HCT116 (cell line): Measurements from ENCODE around the gene ESX1. TPM values are rescaled to one million over a fixed set of nuclear protein-coding genes. Genes with fewer than 3 reads are reported as not detected.

ENCODE experiments used
- ATAC-seq: fragments of 200-7000 bp; cut with Tn5 transposase; 2 replicates; pipeline ENCODE4 v1.9.1; 2020; ENCODE audit warnings: mild to moderate bottlenecking, moderate library complexity
- BruUV-seq: library from RNA; stranded (reverse); fragments of 400-500 nt; replicated peaks from 2 replicates; lab custom pipeline; 2021; lab: Mats Ljungman, UMichigan
- CTCF ChIA-PET: fragments of 300-600 bp; sonication (Branson Sonifier 250); formaldehyde crosslinking; loops from one replicate; lab custom pipeline; 2021; ENCODE audit warnings: antibody characterized with exemption; lab: Charles Lee
- POLR2A ChIA-PET: fragments of 300-600, 350-600 bp; sonication (Branson Sonifier 250); formaldehyde crosslinking; loops from one replicate; lab custom pipeline; 2021; ENCODE audit warnings: antibody characterized with exemption; lab: Charles Lee
- RAD21 ChIA-PET, 2 experiments: fragments of 300-600 bp; sonication (Branson Sonifier 250); formaldehyde crosslinking; loops; one replicate each; lab custom pipeline; 2023; ENCODE audit warnings: low total read pairs in 2 of 2; ENCODE audit not compliant: uncharacterized antibody in 2 of 2, unreplicated experiment in 2 of 2, low non-redundant PET in 1 of 2; lab: Charles Lee
- DNase-seq: peaks from one replicate; pipeline ENCODE4 v3.0.0-alpha.2; 2010; ENCODE audit warnings: low read depth, low spot score
- H2AFZ ChIP-seq: fragments of 200-600 bp; shearing (Covaris generic), sonication (generic); 2 replicates; pipeline ENCODE4 v1.6.1; 2017; ENCODE audit warnings: low read depth, mixed run types, mixed read lengths, antibody characterized with exemption, low read length; ENCODE audit not compliant: poor library complexity, severe bottlenecking
- H3K27ac ChIP-seq: 2 replicates; pipeline ENCODE4 v1.5.1; 2012; ENCODE audit warnings: low read depth, low read length
- H3K27me3 ChIP-seq: fragments of 200-600 bp; sonication (generic); 2 replicates; pipeline ENCODE4 v1.6.1; 2016; ENCODE audit warnings: mixed run types, low read length, mixed read lengths; ENCODE audit not compliant: insufficient read depth
- H3K36me3 ChIP-seq, 2 experiments: fragments of 200-500 bp in 1 of 2; fragments of 200-600 bp in 1 of 2; sonication (Bioruptor generic) in 1 of 2; sonication (generic) in 1 of 2; 2 replicates each; pipeline versions ENCODE4 v1.5.1 to v1.6.1; 2014 to 2016; ENCODE audit warnings: low read length in 2 of 2, inconsistent platforms in 1 of 2, mixed read lengths in 1 of 2, mixed run types in 1 of 2; ENCODE audit not compliant: insufficient read depth in 2 of 2, control insufficient read depth in 1 of 2
- H3K4me1 ChIP-seq, 2 experiments: fragments of 200-600 bp in 1 of 2; sonication (generic) in 1 of 2; 2 replicates each; pipeline versions ENCODE4 v1.5.1 to v1.6.1; 2012 to 2017; ENCODE audit warnings: low read length in 2 of 2, inconsistent platforms in 1 of 2, mild to moderate bottlenecking in 1 of 2, mixed read lengths in 1 of 2, mixed run types in 1 of 2, moderate library complexity in 1 of 2; ENCODE audit not compliant: insufficient read depth in 2 of 2, control insufficient read depth in 1 of 2
- H3K4me2 ChIP-seq: fragments of 200-600 bp; sonication (generic); 2 replicates; pipeline ENCODE4 v1.6.1; 2017; ENCODE audit warnings: mixed run types, low read length, mixed read lengths
- H3K4me3 ChIP-seq, 2 experiments: fragments of 200-600 bp in 1 of 2; sonication (generic) in 1 of 2; replicated peaks in 1 of 2; 2 replicates each; pipeline ENCODE4 v1.5.1; 2011 to 2016; ENCODE audit warnings: low read length in 2 of 2, control low read depth in 1 of 2, low read depth in 1 of 2, mild to moderate bottlenecking in 1 of 2, mixed read lengths in 1 of 2, mixed run types in 1 of 2
- H3K79me2 ChIP-seq: fragments of 200-600 bp; sonication (generic); 2 replicates; pipeline ENCODE4 v1.6.1; 2017; ENCODE audit warnings: mild to moderate bottlenecking, mixed run types, low read length, moderate library complexity, mixed read lengths; ENCODE audit not compliant: insufficient read depth
- H3K9ac ChIP-seq: fragments of 200-600 bp; sonication (generic); 2 replicates; pipeline ENCODE4 v1.6.1; 2016; ENCODE audit warnings: low read length, mixed read lengths
- H3K9me2 ChIP-seq: fragments of 200-600 bp; sonication (generic), shearing (Covaris generic); 2 replicates; pipeline ENCODE4 v1.6.1; 2017; ENCODE audit warnings: mixed run types, mild to moderate bottlenecking, moderate library complexity; ENCODE audit not compliant: insufficient read depth
- H3K9me3 ChIP-seq, 2 experiments: fragments of 200-500 bp in 1 of 2; fragments of 200-600 bp in 1 of 2; sonication (Bioruptor generic) in 1 of 2; sonication (generic) in 1 of 2; 2 replicates each; pipeline ENCODE4 v1.6.1; 2014 to 2017; ENCODE audit warnings: low read length in 2 of 2, mixed read lengths in 2 of 2, inconsistent platforms in 1 of 2, low read depth in 1 of 2, mild to moderate bottlenecking in 1 of 2, mixed run types in 1 of 2, moderate library complexity in 1 of 2; ENCODE audit not compliant: control insufficient read depth in 1 of 2, insufficient read depth in 1 of 2
- H4K20me1 ChIP-seq: fragments of 200-600 bp; sonication (generic), shearing (Covaris generic); 2 replicates; pipeline ENCODE4 v1.6.1; 2017; ENCODE audit warnings: mixed run types, mild to moderate bottlenecking, moderate library complexity; ENCODE audit not compliant: insufficient read depth
- CBX3 ChIP-seq: IDR thresholded peaks from 2 replicates; pipeline ENCODE4 v1.6.1; 2012; ENCODE audit warnings: low read depth
- CEBPB ChIP-seq: IDR thresholded peaks from 2 replicates; pipeline ENCODE4 v1.6.1; 2012; ENCODE audit warnings: low read depth
- EGR1 ChIP-seq: IDR thresholded peaks from 2 replicates; pipeline ENCODE4 v1.6.1; 2012; ENCODE audit warnings: low read depth
- ELF1 ChIP-seq: IDR thresholded peaks from 2 replicates; pipeline ENCODE4 v1.6.1; 2012; ENCODE audit warnings: low read depth, borderline replicate concordance
- EZH2 ChIP-seq: fragments of 200-600 bp; sonication (generic); IDR thresholded peaks from 2 replicates; pipeline ENCODE4 v1.6.1; 2017; ENCODE audit warnings: antibody characterized with exemption, mixed run types
- EZH2phosphoT487 ChIP-seq: fragments of 200-600 bp; IDR thresholded peaks from 2 replicates; pipeline ENCODE4 v1.6.1; 2018; ENCODE audit warnings: antibody characterized with exemption, borderline replicate concordance
- FOSL1 ChIP-seq: IDR thresholded peaks from 2 replicates; pipeline ENCODE4 v1.6.1; 2012; ENCODE audit warnings: low read depth
- JUND ChIP-seq: IDR thresholded peaks from 2 replicates; pipeline ENCODE4 v1.6.1; 2012
- POLR2A ChIP-seq: IDR thresholded peaks from 2 replicates; pipeline ENCODE4 v1.7.0; 2011; ENCODE audit warnings: borderline replicate concordance; ENCODE audit not compliant: insufficient read depth, insufficient read length; ENCODE audit errors: extremely low read depth
- POLR2AphosphoS5 ChIP-seq: IDR thresholded peaks from 2 replicates; pipeline ENCODE4 v1.6.1; 2011; ENCODE audit warnings: mild to moderate bottlenecking, low read depth, low read length, moderate library complexity
- SIN3A ChIP-seq: IDR thresholded peaks from 2 replicates; pipeline ENCODE4 v1.6.1; 2012; ENCODE audit warnings: low read depth
- SP1 ChIP-seq: IDR thresholded peaks from 2 replicates; pipeline ENCODE4 v1.6.1; 2012; ENCODE audit warnings: low read depth
- SRF ChIP-seq: IDR thresholded peaks from 2 replicates; pipeline ENCODE4 v1.6.1; 2012; ENCODE audit warnings: low read depth
- TCF7L2 ChIP-seq: IDR thresholded peaks from 2 replicates; pipeline ENCODE4 v1.7.0; 2011; ENCODE audit warnings: borderline replicate concordance, inconsistent platforms; ENCODE audit not compliant: insufficient read depth, insufficient read length; ENCODE audit errors: extremely low read depth
- YY1 ChIP-seq: IDR thresholded peaks from 2 replicates; pipeline ENCODE4 v1.6.1; 2011; ENCODE audit warnings: low read length, low read depth, moderate library complexity, mild to moderate bottlenecking; ENCODE audit not compliant: insufficient replicate concordance; ENCODE audit errors: extremely low read depth
- ZFX ChIP-seq: fragments of 450-650 bp; IDR thresholded peaks from 2 replicates; pipeline ENCODE4 v1.6.1; 2017
- ZNF274 ChIP-seq: fragments of 200-500 bp; sonication (Bioruptor generic); IDR thresholded peaks from 2 replicates; pipeline ENCODE4 v1.6.1; 2014; ENCODE audit warnings: mild to moderate bottlenecking, low read depth, low read length, inconsistent platforms
- intact Hi-C: fragments of 100-400 bp; cut with micrococcal nuclease; formaldehyde crosslinking; loops from 2 replicates; pipeline ENCODE4 v1.10.0; 2022
- total RNA-seq: library from RNA; stranded (reverse); gene quantifications from one replicate; pipeline ENCODE4 v1.2.1, GENCODE V29; 2021; ENCODE audit not compliant: unreplicated experiment
- TF ChIP-seq, protein P1 (sequence below): IDR thresholded peaks from 2 replicates; pipeline ENCODE4 v1.6.1; 2012
- TF ChIP-seq, protein P2 (sequence below): IDR thresholded peaks from 2 replicates; pipeline ENCODE4 v1.6.1; 2012
- TF ChIP-seq, protein P3 (sequence below), 3 experiments: fragments of 200-600 bp in 1 of 3; sonication (generic) in 1 of 3; IDR thresholded peaks in 2 of 3; conservative IDR thresholded peaks in 1 of 3; 2 replicates each; pipeline ENCODE4 v1.5.1; 2012 to 2017; ENCODE audit warnings: low read depth in 2 of 3, low read length in 2 of 3, antibody characterized with exemption in 1 of 3, borderline replicate concordance in 1 of 3, control low read depth in 1 of 3, mild to moderate bottlenecking in 1 of 3, mixed read lengths in 1 of 3, mixed run types in 1 of 3, moderate library complexity in 1 of 3; ENCODE audit not compliant: insufficient read depth in 1 of 3
- TF ChIP-seq, protein P4 (sequence below): IDR thresholded peaks from 2 replicates; pipeline ENCODE4 v1.6.1; 2011; ENCODE audit warnings: mild to moderate bottlenecking, low read length, moderate library complexity; ENCODE audit not compliant: insufficient replicate concordance; ENCODE audit errors: extremely low read depth

The ESX1 gene
- total RNA-seq, 1 experiment from 2014 or later = not detected

DNA sequence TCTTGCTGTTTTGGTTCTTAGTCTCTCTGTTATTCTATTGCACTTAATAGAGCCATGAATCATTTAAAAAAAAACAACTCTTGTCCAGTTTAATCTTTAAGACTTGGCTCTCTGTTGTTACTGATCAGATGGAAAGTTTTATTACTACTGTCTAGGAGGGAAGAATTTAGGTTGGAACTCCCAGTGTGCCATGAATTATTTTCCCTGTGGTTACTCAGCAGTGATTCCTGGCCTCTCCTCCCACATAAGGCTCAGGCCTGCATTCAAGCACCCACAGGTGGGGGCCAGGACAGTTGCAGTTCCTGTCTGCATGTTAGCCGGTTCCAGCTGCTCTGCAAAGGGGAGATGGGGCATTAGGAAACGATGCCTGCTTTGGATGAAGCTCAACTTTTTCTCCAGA lies 29.8 kb upstream of the ESX1 start (continued):
- TF ChIP-seq, protein P1, sequence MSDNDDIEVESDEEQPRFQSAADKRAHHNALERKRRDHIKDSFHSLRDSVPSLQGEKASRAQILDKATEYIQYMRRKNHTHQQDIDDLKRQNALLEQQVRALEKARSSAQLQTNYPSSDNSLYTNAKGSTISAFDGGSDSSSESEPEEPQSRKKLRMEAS = no peak
- TF ChIP-seq JUND (no peak), ELF1 (no peak), CEBPB (no peak), CBX3 (no peak), FOSL1 (no peak), SRF (no peak)
- TF ChIP-seq, protein P2, sequence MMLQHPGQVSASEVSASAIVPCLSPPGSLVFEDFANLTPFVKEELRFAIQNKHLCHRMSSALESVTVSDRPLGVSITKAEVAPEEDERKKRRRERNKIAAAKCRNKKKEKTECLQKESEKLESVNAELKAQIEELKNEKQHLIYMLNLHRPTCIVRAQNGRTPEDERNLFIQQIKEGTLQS = no peak
- TF ChIP-seq, protein P3, sequence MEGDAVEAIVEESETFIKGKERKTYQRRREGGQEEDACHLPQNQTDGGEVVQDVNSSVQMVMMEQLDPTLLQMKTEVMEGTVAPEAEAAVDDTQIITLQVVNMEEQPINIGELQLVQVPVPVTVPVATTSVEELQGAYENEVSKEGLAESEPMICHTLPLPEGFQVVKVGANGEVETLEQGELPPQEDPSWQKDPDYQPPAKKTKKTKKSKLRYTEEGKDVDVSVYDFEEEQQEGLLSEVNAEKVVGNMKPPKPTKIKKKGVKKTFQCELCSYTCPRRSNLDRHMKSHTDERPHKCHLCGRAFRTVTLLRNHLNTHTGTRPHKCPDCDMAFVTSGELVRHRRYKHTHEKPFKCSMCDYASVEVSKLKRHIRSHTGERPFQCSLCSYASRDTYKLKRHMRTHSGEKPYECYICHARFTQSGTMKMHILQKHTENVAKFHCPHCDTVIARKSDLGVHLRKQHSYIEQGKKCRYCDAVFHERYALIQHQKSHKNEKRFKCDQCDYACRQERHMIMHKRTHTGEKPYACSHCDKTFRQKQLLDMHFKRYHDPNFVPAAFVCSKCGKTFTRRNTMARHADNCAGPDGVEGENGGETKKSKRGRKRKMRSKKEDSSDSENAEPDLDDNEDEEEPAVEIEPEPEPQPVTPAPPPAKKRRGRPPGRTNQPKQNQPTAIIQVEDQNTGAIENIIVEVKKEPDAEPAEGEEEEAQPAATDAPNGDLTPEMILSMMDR (IDR thresholded peaks at IDR 0.05 in 2 of 3, conservative IDR thresholded peaks at IDR 0.05 in 1 of 3; ENCODE audit: borderline replicate concordance in 1 of 3, insufficient read depth in 1 of 3, low read depth in 2 of 3, low read length in 2 of 3) = no peak

DNA sequence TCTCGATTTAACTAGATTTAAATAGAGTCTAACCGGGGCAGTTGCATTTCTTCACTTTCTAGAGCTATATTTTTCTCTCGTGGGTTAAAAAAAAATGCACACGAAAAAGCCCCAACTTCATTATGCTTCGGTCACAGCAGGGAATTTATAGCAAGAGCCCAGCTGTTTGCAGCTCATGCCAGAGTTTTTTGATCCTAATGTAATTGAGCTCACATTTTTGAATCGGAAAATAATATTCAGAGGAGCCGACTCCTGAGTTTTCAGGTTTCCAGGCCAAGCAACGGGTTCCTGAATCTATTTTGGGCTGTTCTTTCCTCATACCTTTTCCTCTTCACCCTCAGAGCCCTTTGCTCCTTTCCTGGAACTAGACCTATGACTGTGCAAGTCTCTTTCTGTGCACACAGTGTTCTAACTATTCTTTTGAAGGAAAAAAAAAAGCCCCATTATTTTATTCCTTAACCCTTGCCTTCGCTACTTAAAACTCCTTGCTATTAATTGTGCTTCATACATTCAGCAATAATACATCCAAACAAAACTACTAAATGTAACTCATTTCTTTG lies 27.5 kb upstream of the ESX1 start:
- H3K36me3 ChIP-seq = no peaks in the 10 kb centered on the region
- POLR2A ChIA-PET = no interaction called here
- no peak for DNase-seq
- intact Hi-C loops = no loop called here
- H4K20me1 ChIP-seq = no peaks in the 10 kb centered on the region
- H2AFZ ChIP-seq = no peak overlapping the region
- no peak overlapping the region for H3K27ac ChIP-seq
- no peaks in the 10 kb centered on the region for H3K9me3 ChIP-seq
- no peak for ATAC-seq
- H3K4me3 ChIP-seq = no peak overlapping the region
- no peak overlapping the region for H3K9ac ChIP-seq
- H3K79me2 ChIP-seq = no peaks in the 10 kb centered on the region
- RAD21 ChIA-PET = no interaction called here
- no peaks in the 10 kb centered on the region for H3K4me1 ChIP-seq
- H3K27me3 ChIP-seq = no peaks in the 10 kb centered on the region
- no peak overlapping the region for H3K4me2 ChIP-seq
- CTCF ChIA-PET = no interaction called here
- no peaks in the 10 kb centered on the region for H3K9me2 ChIP-seq
- no TSS peak for BruUV-seq
- TF ChIP-seq TCF7L2 (no peak), EZH2phosphoT487 (no peak), SIN3A (no peak), ELF1 (no peak), POLR2A (no peak), SP1 (no peak), YY1 (no peak), EGR1 (no peak), CEBPB (no peak), JUND (no peak), ZFX (no peak), EZH2 (no peak), ZNF274 (no peak), CBX3 (no peak), POLR2AphosphoS5 (no peak), SRF (no peak)
- TF ChIP-seq, protein P2 = no peak
- TF ChIP-seq, protein P1 = no peak
- TF ChIP-seq, protein P4, sequence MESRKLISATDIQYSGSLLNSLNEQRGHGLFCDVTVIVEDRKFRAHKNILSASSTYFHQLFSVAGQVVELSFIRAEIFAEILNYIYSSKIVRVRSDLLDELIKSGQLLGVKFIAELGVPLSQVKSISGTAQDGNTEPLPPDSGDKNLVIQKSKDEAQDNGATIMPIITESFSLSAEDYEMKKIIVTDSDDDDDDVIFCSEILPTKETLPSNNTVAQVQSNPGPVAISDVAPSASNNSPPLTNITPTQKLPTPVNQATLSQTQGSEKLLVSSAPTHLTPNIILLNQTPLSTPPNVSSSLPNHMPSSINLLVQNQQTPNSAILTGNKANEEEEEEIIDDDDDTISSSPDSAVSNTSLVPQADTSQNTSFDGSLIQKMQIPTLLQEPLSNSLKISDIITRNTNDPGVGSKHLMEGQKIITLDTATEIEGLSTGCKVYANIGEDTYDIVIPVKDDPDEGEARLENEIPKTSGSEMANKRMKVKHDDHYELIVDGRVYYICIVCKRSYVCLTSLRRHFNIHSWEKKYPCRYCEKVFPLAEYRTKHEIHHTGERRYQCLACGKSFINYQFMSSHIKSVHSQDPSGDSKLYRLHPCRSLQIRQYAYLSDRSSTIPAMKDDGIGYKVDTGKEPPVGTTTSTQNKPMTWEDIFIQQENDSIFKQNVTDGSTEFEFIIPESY = no peak
